Common myeloid progenitor, CD34-positive (primary cell): ENCODE results near the gene VGLL4.

ENCODE experiments used
- CTCF ChIA-PET: fragments of 350-600 bp; sonication (Branson Sonifier 250); formaldehyde crosslinking; loops from one replicate; lab custom pipeline; 2021; ENCODE audit warnings: antibody characterized with exemption; lab: Charles Lee
- POLR2A ChIA-PET: fragments of 350-600 bp; sonication (Branson Sonifier 250); formaldehyde crosslinking; loops from one replicate; lab custom pipeline; 2021; ENCODE audit warnings: antibody characterized with exemption; lab: Charles Lee
- DNase-seq, 3 donors: peaks; one replicate each; pipeline versions ENCODE4 v3.0.0 to v3.0.0-alpha.2; 2013
- H3K27ac ChIP-seq, 2 experiments: 1 replicate in 1 of 2; 2 replicates in 1 of 2; pipeline ENCODE4 v1.7.0; 2013; ENCODE audit warnings: inconsistent platforms in 2 of 2, low read length in 2 of 2, mild to moderate bottlenecking in 2 of 2, low read depth in 1 of 2, moderate library complexity in 1 of 2; ENCODE audit not compliant: severe bottlenecking in 2 of 2, insufficient read depth in 1 of 2, poor library complexity in 1 of 2
- H3K27me3 ChIP-seq, 5 experiments: replicated peaks in 2 of 5; 1 replicate in 3 of 5; 2 replicates in 2 of 5; pipeline versions ENCODE4 v1.6.1 to v1.7.0; 2013; ENCODE audit warnings: low read length in 4 of 5, mild to moderate bottlenecking in 2 of 5, moderate library complexity in 2 of 5, inconsistent platforms in 1 of 5; ENCODE audit not compliant: insufficient read depth in 5 of 5, control insufficient read depth in 4 of 5
- H3K36me3 ChIP-seq, 4 experiments: 1 replicate in 2 of 4; 2 replicates in 2 of 4; pipeline versions ENCODE4 v1.6.1 to v1.7.0; 2013; ENCODE audit warnings: low read length in 3 of 4, control low read depth in 1 of 4, mild to moderate bottlenecking in 1 of 4; ENCODE audit not compliant: control insufficient read depth in 4 of 4, insufficient read depth in 4 of 4
- H3K4me1 ChIP-seq, 4 experiments: 1 replicate in 3 of 4; 2 replicates in 1 of 4; pipeline versions ENCODE4 v1.6.1 to v1.7.1; 2013; ENCODE audit warnings: low read length in 3 of 4, mild to moderate bottlenecking in 3 of 4, control low read depth in 1 of 4, inconsistent platforms in 1 of 4, moderate library complexity in 1 of 4; ENCODE audit not compliant: control insufficient read depth in 4 of 4, insufficient read depth in 4 of 4; ENCODE audit errors: control extremely low read depth in 1 of 4
- H3K4me3 ChIP-seq, 7 experiments: 1 replicate in 4 of 7; 2 replicates in 3 of 7; pipeline versions ENCODE4 v1.5.1 to v1.7.0; 2013; ENCODE audit warnings: mild to moderate bottlenecking in 7 of 7, low read length in 6 of 7, moderate library complexity in 6 of 7, inconsistent platforms in 2 of 7, low read depth in 2 of 7, control low read depth in 1 of 7; ENCODE audit not compliant: insufficient read depth in 4 of 7, control insufficient read depth in 1 of 7; ENCODE audit errors: extremely low read depth in 1 of 7
- H3K9me3 ChIP-seq, 5 experiments: 1 replicate in 4 of 5; 2 replicates in 1 of 5; pipeline versions ENCODE4 v1.6.1 to v1.7.1; 2013; ENCODE audit warnings: low read length in 4 of 5, mild to moderate bottlenecking in 2 of 5, inconsistent platforms in 1 of 5, low read depth in 1 of 5, moderate library complexity in 1 of 5; ENCODE audit not compliant: control insufficient read depth in 4 of 5, insufficient read depth in 2 of 5; ENCODE audit errors: control extremely low read depth in 1 of 5
- WGBS: methylation state at CpG from one replicate; pipeline ENCODE4 v1.1.5; 2013; ENCODE audit not compliant: insufficient coverage; 5-methylcytosine and 5-hydroxymethylcytosine counted together

The VGLL4 gene

GRCh38 chr3:11559816-11560633 lies 83.7 kb downstream of the VGLL4 start:
- 96% methylated on average over 11 of the region's 15 CpGs for WGBS
- CTCF ChIA-PET, result no interaction called here

GRCh38 chr3:11558918-11559815 lies 84.5 kb downstream of the VGLL4 start:
- 93% methylated on average over 28 of the region's 37 CpGs for WGBS
- H3K36me3 ChIP-seq, result peaks cover 6 to 92% (median 60%) of the 10 kb centered on the region in 4 experiments
- POLR2A ChIA-PET, result interaction anchor here (0.6 kb wide), 1 partner anchor 288 kb away, joined by 3 read pairs; the partner anchor contains the start of gene TAMM41
- no peaks in the 10 kb centered on the region for H3K27me3 ChIP-seq
- no peaks in the 10 kb centered on the region for H3K9me3 ChIP-seq
- no peak for DNase-seq
- H3K4me1 ChIP-seq, result no peaks in the 10 kb centered on the region
- CTCF ChIA-PET, result no interaction called here
- H3K4me3 ChIP-seq, result no peak overlapping the region
- H3K27ac ChIP-seq, result no peak overlapping the region

More at GRCh38 chr3:11559816-11560633, 83.7 kb downstream of the VGLL4 start:
- no peak for DNase-seq
- Histone ChIP-seq H3K27me3 (no peaks in the 10 kb centered on the region), H3K36me3 (peaks cover 6 to 90% (median 61%) of the 10 kb centered on the region in 4 experiments), H3K4me1 (no peaks in the 10 kb centered on the region), H3K27ac (no peak overlapping the region), H3K9me3 (no peaks in the 10 kb centered on the region), H3K4me3 (no peak overlapping the region)
- POLR2A ChIA-PET, result interaction anchor here (0.6 kb wide), 1 partner anchor 287 kb away, joined by 3 read pairs; the partner anchor contains the start of gene TAMM41

- no peak overlapping the region for H3K27ac ChIP-seq
- CTCF ChIA-PET, result no interaction called here
Measured at GRCh38 chr3:11558411-11558903, 85.3 kb downstream of the VGLL4 start.

GRCh38 chr3:11558002-11558401 lies 85.7 kb downstream of the VGLL4 start:
- Histone ChIP-seq H3K36me3 (peaks cover 6 to 89% (median 56%) of the 10 kb centered on the region in 4 experiments), H3K4me3 (no peak overlapping the region), H3K27ac (no peak overlapping the region), H3K27me3 (no peaks in the 10 kb centered on the region), H3K9me3 (no peaks in the 10 kb centered on the region), H3K4me1 (no peaks in the 10 kb centered on the region)
- WGBS, result 95% methylated on average over 11 of the region's 13 CpGs
- DNase-seq, result no peak
- ChIA-PET CTCF (no interaction called here), POLR2A (no interaction called here)

More at GRCh38 chr3:11558411-11558903, 85.3 kb downstream of the VGLL4 start:
- Histone ChIP-seq H3K9me3 (no peaks in the 10 kb centered on the region), H3K4me3 (no peak overlapping the region), H3K36me3 (peaks cover 6 to 93% (median 58%) of the 10 kb centered on the region in 4 experiments), H3K4me1 (no peaks in the 10 kb centered on the region), H3K27me3 (no peaks in the 10 kb centered on the region)
- DNase-seq, result no peak
- 94% methylated on average over 17 of the region's 17 CpGs for WGBS
- POLR2A ChIA-PET, result no interaction called here

GRCh38 chr3:11556851-11557644 lies 86.7 kb downstream of the VGLL4 start:
- 91% methylated on average over 7 of the region's 16 CpGs for WGBS
- Histone ChIP-seq H3K4me3 (no peak overlapping the region), H3K27ac (no peak overlapping the region), H3K27me3 (no peaks in the 10 kb centered on the region), H3K4me1 (no peaks in the 10 kb centered on the region), H3K36me3 (peaks cover 6 to 79% (median 51%) of the 10 kb centered on the region in 4 experiments), H3K9me3 (no peaks in the 10 kb centered on the region)
- ChIA-PET CTCF (interaction anchor here (1.0 kb wide), 1 partner anchor 36 kb away, joined by 3 read pairs; no protein-coding TSS in a partner anchor), POLR2A (no interaction called here)
- DNase-seq, result no peak

GRCh38 chr3:11555881-11556633 lies 87.7 kb downstream of the VGLL4 start:
- no peak for DNase-seq
- H3K36me3 ChIP-seq, result peaks cover 3 to 72% (median 47%) of the 10 kb centered on the region in 4 experiments
- POLR2A ChIA-PET, result no interaction called here
- CTCF ChIA-PET, result interaction anchor here (1.0 kb wide), 1 partner anchor 35 kb away, joined by 3 read pairs; no protein-coding TSS in a partner anchor
- H3K27me3 ChIP-seq, result no peaks in the 10 kb centered on the region
- no peaks in the 10 kb centered on the region for H3K4me1 ChIP-seq
- WGBS, result 96% methylated on average over 17 of the region's 23 CpGs
- no peak overlapping the region for H3K4me3 ChIP-seq
- H3K9me3 ChIP-seq, result no peaks in the 10 kb centered on the region
- H3K27ac ChIP-seq, result no peak overlapping the region
